ENCODE results near the gene ACADVL.

Gene ACADVL

GRCh38 chr17:7208027-7208571, 11.6 kb upstream of the ACADVL start:
- no peak overlapping the region for H3K27ac ChIP-seq (replicated peaks)
- TF ChIP-seq POLR2AphosphoS5 (IDR thresholded peaks at IDR 0.05; ENCODE audit: low read depth) = no peak
- TF ChIP-seq REST (IDR thresholded peaks at IDR 0.05; ENCODE audit: insufficient replicate concordance, low read depth) = no peak
- no peak for TF ChIP-seq GABPA (IDR thresholded peaks at IDR 0.05; ENCODE audit: low read depth)
- no peak for TF ChIP-seq SPI1 (IDR thresholded peaks at IDR 0.05; ENCODE audit: borderline replicate concordance, low read depth)
- no peak for TF ChIP-seq CTCF (IDR thresholded peaks at IDR 0.05; ENCODE audit: insufficient read depth, low read length)
- DNase-seq (ENCODE audit: low read depth in 1 of 2, low spot score in 1 of 2) = no peak
- H3K27me3 ChIP-seq (ENCODE audit: insufficient read depth, poor library complexity, severe bottlenecking) = no peaks in the 10 kb centered on the region
- H3K4me3 ChIP-seq (replicated peaks; ENCODE audit: insufficient read depth, low read length) = no peak overlapping the region

- Histone ChIP-seq H3K4me3 (replicated peaks; ENCODE audit: insufficient read depth, low read length) (no peak overlapping the region), H3K27me3 (ENCODE audit: insufficient read depth, poor library complexity, severe bottlenecking) (no peaks in the 10 kb centered on the region), H3K27ac (replicated peaks) (no peak overlapping the region)
- TF ChIP-seq POLR2AphosphoS5 (IDR thresholded peaks at IDR 0.05; ENCODE audit: low read depth) = no peak
- no peak for TF ChIP-seq CTCF (IDR thresholded peaks at IDR 0.05; ENCODE audit: insufficient read depth, low read length)
- no peak for TF ChIP-seq GABPA (IDR thresholded peaks at IDR 0.05; ENCODE audit: low read depth)
- no peak for TF ChIP-seq REST (IDR thresholded peaks at IDR 0.05; ENCODE audit: insufficient replicate concordance, low read depth)
- no peak for TF ChIP-seq SPI1 (IDR thresholded peaks at IDR 0.05; ENCODE audit: borderline replicate concordance, low read depth)
- DNase-seq (ENCODE audit: low read depth in 1 of 2, low spot score in 1 of 2) = no peak
Observed at GRCh38 chr17:7208754-7209460, 10.8 kb upstream of the ACADVL start.

- H3K4me3 ChIP-seq (replicated peaks; ENCODE audit: insufficient read depth, low read length) = no peak overlapping the region
- DNase-seq (ENCODE audit: low read depth in 1 of 2, low spot score in 1 of 2) = no peak
- no peaks in the 10 kb centered on the region for H3K27me3 ChIP-seq (ENCODE audit: insufficient read depth, poor library complexity, severe bottlenecking)
- TF ChIP-seq GABPA (IDR thresholded peaks at IDR 0.05; ENCODE audit: low read depth) = no peak
- no peak for TF ChIP-seq POLR2AphosphoS5 (IDR thresholded peaks at IDR 0.05; ENCODE audit: low read depth)
- no peak for TF ChIP-seq CTCF (IDR thresholded peaks at IDR 0.05; ENCODE audit: insufficient read depth, low read length)
- TF ChIP-seq SPI1 (IDR thresholded peaks at IDR 0.05; ENCODE audit: borderline replicate concordance, low read depth) = no peak
- TF ChIP-seq REST (IDR thresholded peaks at IDR 0.05; ENCODE audit: insufficient replicate concordance, low read depth) = no peak
- no peak overlapping the region for H3K27ac ChIP-seq (replicated peaks)
Observed at GRCh38 chr17:7211491-7212273, 8.1 kb upstream of the ACADVL start.

Data from HL-60 (cell line).